Uterine smooth muscle cell (primary cell): ENCODE results near the gene ADH1C. TPM values are rescaled to one million over a fixed set of nuclear protein-coding genes. Genes with fewer than 3 reads are reported as not detected.

Experiments
- total RNA-seq: library from RNA; depleted of rRNA; stranded (reverse); fragments of >200 nt; gene quantifications from 2 replicates; pipeline ENCODE4 v1.2.3, GENCODE V29; 2014

Gene ADH1C
- total RNA-seq = 0.25 and 0.44 TPM in 2 replicates

DNA sequence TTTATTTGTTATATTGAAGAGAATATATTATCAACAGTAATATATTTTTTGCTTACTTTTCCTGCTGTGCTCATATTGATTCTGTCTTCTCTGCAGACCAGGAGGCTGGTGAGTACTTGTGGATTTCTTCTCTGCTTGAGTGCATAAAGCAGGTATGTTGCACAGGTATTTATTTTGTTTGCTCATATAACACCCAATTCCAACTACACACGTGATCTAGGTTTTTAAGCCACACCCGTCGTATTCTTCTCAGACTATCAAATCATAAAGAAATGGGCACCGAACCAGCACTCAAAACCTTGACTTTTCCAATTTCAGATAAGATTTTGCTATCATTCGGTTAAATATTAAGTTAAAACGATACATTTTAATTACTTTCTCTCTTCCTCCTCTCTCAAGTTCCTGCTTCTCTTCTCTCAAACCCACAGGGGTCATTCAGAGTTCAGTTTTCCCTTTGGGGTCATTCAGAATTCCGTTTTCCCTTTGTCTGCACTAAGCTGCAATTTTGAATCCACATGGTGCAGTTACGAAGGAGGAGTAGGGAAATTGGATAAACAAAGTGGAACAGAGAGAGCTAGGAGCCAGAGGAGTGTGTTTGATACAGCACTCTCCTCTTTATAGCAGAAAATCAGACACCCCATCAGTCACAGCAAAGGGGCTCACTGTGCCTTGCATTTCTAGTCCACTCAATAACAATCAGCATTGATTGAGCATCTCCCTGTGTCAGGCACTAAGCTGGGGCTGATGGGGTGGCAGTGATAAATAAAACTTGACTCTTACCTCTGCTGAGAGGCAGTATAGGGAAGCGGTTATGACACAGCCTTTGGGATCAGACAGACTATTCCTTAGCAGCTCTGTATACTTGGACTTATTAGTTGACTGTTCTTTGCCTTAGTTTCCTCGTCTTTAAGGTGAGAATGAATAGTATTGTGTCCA, at the start of gene ADH1C:
ADH1C (minus strand) TSS at position 145 of the 936 bp plus-strand sequence; CDS start at position 74, 71 bp downstream.

DNA sequence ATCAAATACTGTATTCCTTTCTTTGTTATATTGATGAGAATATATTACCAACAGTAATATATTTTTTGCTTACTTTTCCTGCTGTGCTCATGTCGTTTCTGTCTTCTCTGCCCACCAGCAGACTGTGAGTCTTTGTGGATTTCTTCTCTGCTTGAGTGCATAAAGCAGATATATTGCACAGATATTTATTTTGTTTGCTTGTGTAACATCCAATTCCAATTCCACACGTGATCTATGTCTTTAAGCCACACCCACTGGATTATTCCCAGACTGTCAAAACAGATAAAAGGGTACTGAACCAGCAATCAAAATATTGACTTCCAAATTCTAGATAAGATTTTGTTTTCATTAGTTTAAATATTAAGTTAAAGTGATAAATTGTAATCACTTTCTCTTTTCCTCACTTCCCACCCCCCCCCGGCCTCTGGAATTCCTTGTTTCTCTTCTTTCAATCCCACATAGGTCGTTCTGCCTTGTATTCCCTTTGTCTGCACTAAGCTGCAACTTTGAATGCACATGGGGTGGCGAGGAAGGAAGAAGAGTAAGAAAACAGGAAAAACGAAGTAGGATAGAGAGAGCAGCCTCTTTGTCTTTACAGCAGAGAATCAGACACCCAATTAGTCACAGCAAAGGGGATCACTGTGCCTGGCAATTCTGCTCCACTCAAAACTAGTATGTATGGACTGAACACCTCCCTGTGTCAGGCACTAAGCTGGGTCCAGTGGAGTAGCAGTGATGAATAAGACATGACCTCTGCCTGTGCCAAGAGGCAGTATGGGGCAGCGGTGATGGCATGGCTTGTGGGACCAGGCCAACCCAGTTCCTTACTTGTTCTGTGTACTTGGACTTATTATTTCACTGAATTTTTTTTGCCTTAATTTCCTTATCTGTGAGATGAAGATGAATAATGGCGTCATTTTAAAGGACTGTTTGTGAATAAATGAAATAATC, 31.0 kb downstream of the ADH1C start, which contains the start of gene ADH1B:
ADH1B (minus strand) TSS at position 161 of the 951 bp plus-strand sequence; CDS start at position 91, 70 bp downstream.

DNA sequence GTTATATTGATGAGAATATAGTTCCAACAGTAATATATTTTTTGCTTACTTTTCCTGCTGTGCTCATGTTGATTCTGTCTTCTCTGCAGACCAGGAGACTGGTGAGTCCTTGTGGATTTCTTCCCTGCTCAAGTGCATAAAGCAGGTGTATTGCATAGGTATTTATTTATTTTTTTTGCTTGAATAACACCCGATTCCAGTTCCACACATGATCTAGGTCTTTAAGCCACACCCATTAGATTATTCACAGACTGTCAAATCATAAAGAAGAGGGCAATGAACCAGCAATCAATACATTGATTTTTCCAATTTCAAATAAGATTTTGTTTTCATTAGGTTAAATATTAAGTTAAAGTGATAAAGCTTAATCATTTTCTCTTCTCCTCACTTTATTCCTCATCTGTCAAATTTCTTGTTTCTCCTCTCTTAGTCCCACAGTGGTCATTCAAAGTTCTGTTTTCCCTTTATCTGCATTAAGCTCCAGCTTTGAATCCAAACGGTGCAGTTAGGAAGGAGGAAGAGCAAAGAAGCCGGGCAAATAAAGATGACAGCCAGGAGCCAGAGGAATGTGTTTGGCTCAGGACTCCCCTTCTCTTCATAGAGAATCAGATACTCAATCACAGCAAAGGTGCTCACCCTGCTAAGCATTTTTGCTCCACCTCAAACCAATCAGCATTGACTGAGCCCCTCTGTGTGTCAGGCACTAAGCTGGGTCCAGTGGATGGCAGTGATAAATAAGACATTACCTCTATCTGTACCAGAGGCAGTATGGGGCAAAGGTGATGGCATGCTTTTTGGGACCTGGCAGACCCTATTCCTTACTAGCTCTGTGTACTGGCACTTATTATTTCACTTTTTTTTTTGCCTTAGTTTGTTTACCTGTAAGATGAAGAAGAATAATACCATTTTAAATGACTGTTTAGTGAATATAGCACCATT, 61.4 kb downstream of the ADH1C start, which contains the start of gene ADH1A:
ADH1A (minus strand) TSS at position 138 of the 939 bp plus-strand sequence; CDS start at position 67, 71 bp downstream.

Other genes starting within 250 kb of the ADH1C start
- gene ADH4, start 208.4 kb downstream of the ADH1C start, total RNA-seq = not detected in 2 replicates
- gene ADH6, start 133.5 kb downstream of the ADH1C start, total RNA-seq = under 0.01 TPM in 1 of 2 replicates, not detected in the other
- gene ADH1A, start 61.8 kb downstream of the ADH1C start, total RNA-seq = not detected in 2 replicates
- gene ADH1B, start 31.3 kb downstream of the ADH1C start, total RNA-seq = 0.25 and 0.33 TPM in 2 replicates
- gene ADH7, start 82.6 kb upstream of the ADH1C start, total RNA-seq = not detected in 2 replicates
- not detected in 2 replicates for gene C4orf17, start 158.3 kb upstream of the ADH1C start, total RNA-seq
- gene TRMT10A, start 211.3 kb upstream of the ADH1C start, total RNA-seq = 10.7 and 12.6 TPM in 2 replicates
- gene MTTP, start 222.1 kb upstream of the ADH1C start, total RNA-seq = 0.11 TPM in 1 of 2 replicates, not detected in the other